Amygdala (tissue), 56 donors: ENCODE results near the gene ITGA11.

Experiments
- DNase-seq, 56 donors: peaks; one replicate each; lab custom pipeline; 2025; lab: John Stamatoyannopoulos, UW

ITGA11 gene

DNA sequence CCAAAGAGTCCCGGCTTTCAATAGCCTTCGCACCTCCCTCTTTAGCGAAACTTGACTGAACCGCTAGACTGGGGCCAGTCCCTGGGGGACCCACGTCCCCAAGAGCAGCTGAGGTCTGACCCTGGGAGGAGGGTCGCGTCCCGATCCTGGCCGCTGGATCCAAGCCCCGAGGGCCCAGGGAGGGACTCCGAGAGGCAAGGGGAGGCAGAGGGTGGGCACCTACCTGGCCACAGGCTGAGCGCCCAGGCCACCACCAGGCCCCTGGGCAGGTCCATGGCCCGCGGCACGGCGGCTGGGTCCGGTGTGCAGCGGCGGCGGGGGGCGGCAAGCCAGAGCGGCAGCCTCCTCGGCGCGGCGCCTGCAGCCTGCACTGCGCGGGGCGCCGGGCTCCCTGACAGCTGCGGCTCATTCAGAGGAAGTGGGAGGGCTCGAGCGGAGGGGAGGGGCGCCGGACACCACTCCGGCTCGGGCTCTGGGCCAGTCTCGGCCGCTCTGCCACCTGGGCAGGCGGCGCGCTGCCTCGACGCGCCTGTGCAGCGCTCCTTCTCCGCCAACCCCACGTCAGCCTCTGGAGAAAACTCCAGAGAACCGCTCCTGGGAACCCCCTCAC is at the start of gene ITGA11:
Gene ITGA11, minus strand, starts transcription at position 372 of the 610 bp plus-strand sequence. Its CDS starts 97 bp downstream, at position 275.
- DNase-seq = peak in 3 of 56 donors; percentile 4 to 24 (median 12)

DNA sequence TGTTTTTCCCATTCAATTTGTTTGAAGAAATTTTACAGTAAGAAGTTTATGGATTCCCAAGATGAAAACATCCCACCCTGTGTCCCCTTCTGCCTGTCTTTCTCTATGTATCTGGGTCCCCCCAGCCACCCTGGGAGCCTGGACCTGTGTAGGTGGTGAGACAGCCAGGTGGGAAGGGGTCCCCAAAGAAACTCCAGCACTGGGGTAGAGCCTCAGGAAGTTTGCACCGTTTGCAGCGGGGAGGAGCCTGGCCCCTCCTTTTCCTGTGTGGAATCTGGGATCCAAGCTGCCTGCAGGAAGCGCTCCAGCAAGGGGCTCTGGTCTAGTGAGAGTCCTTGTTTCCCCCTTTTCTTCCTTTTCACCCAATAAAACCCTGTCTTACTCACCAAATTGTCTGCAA is 49.4 kb upstream of the ITGA11 start:
- DNase-seq = no peak

GRCh38 chr15:68480296-68480695 is 48.3 kb upstream of the ITGA11 start:
- no peak for DNase-seq

DNA sequence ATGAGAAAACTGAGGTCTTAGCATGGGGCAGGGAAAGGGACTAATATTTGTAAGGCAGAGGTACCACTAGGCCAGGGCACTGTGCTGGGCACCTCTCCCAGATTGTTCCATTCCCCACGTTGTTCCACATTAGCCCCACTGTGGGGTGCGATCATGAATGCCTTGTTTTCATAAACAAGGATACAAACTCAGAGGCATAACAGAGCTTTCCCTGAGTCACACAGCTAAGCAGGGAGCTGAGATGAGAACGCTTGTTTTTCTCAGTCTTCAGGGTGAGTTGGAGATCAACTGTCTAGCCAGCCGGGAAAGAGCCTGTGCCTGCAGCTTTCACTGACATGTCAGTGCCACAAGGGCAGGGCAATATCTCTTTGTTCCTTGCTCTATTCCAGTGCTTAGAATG is 47.9 kb upstream of the ITGA11 start:
- DNase-seq = no peak

DNA sequence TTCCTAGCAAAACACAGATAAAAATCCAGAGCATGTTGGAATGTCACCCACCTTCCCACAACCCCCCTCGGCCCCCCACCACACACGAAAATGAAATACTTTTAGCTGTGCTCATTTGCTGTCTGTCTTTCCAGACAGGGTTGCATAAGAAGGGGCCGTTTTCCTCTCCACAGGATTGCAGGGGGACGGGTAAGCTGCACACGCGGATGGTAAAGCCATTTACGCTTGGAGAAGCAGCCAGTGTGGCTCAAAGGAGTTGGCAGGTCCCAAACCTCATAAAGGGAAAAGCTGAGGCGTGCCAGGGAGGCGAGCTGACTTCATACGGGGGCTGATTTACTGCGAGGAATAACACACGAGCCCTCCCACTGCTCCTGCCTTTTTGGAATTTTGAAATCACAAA is 47.4 kb upstream of the ITGA11 start:
- peak in 2 of 56 donors; percentile 6 to 29 for DNase-seq

DNA sequence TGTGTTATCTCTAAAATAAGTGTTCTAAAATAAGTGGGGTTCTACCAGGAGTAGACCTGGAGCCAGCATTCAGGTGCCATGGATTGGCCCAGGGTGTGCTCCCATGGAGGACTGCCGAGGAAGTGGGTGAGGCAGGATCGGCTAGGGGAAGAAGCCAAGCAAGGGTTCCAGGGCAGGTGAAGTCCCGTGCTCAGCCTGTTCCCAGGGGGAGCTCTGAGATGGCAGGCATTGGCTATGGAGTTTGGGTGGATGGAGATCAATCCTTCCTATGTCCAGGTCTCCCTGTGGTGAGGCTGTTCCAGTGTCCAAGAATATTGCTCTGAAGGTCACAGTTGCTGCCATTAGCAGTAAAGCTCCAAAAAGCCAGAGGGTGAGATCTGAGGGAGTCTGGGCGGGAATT is 46.9 kb upstream of the ITGA11 start:
- no peak for DNase-seq

- no peak for DNase-seq
These were observed 43.5 kb upstream of the ITGA11 start for GRCh38 chr15:68475449-68475848.

DNA sequence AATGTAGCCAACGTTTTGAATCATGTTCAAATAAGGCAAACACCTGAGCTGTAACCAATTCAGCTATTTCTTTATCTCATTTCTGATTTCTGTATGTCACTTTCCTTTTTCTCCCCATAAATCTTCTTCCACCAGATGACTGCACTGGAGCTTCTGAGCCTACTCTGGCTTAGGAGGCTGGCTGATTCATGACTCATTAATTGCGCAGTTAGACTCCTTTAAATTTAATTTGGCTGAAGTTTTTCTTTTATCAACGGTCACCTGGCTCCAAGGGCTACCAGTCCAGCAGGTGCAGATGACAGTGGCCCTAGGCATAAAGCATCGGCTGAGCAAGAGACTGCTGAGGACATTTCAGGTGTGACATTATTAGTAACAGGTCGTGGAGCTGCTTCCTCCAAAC is 39.6 kb upstream of the ITGA11 start:
- DNase-seq = no peak

DNA sequence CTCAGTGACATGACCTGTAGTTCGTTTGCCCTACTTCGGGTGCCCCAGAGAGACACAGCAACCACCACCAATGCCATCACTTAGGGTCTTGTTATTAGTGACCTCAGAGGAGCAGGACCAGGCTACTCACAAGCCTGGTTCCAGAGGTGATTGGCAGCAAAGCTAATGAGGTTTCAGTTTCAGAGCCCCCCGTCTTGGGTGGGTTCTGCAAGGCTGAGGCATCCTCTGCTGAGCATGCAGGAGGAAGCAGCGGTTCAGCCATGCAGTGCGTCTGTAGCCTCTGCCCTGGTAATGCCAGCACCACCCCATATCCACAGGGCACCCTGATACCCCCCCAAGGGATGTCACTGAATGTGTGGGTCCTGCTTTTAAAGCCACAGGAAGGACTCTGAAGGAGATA is 39.0 kb upstream of the ITGA11 start:
- DNase-seq = no peak

DNA sequence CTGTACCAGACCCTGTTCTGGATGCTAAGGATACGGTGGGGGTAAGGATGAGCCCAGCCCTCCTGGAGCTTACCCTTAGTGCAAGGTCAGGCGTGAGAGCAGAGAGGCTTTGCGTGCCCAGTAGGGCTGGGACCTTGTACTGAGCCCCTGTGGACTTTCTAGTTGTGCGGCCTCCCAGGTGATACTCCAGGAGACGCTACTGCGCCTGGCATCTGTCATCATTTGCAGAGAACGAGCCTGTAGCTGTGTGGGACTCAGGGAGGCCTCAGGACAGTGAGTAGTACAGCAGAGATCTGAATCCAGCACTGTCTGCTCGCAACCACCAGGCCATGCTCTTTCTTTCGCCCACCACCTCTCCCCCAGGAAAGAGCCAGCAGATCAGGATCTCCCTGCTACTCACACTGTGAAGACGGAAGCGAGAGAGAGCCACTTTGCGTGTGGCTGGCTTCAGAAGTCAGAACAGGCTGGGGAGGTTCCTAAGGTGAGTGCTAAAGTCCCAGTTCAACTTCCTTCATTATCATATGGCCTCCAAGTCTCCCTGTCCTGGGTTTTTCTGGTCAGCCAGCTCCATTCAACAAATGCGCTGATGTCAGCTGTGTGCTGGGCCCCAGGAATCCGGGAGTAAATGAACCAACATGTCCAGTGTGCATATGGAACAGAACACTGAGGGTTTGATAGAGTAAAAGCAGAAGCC is 38.2 kb upstream of the ITGA11 start:
- DNase-seq = no peak

GRCh38 chr15:68469162-68470048 is 37.4 kb upstream of the ITGA11 start:
- no peak for DNase-seq

DNA sequence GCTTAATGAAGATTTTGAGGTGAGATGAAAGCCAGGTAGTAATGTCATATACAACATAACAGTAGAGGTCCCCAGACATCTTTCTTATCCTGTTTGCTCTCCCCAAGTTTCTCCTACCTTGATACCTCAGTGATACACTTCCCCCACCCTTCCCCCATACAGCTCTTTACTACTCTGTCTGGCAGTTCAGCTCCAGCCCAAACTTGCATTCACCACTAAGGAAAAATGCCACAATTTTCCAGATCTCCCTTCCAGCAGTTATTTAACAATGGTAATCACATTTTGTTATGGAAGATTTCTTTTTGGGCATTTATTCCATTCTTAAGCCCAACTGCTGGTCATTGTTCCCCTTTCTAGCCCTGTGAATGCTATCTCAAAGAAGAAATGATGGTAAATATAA is 34.9 kb upstream of the ITGA11 start:
- DNase-seq = no peak

DNA sequence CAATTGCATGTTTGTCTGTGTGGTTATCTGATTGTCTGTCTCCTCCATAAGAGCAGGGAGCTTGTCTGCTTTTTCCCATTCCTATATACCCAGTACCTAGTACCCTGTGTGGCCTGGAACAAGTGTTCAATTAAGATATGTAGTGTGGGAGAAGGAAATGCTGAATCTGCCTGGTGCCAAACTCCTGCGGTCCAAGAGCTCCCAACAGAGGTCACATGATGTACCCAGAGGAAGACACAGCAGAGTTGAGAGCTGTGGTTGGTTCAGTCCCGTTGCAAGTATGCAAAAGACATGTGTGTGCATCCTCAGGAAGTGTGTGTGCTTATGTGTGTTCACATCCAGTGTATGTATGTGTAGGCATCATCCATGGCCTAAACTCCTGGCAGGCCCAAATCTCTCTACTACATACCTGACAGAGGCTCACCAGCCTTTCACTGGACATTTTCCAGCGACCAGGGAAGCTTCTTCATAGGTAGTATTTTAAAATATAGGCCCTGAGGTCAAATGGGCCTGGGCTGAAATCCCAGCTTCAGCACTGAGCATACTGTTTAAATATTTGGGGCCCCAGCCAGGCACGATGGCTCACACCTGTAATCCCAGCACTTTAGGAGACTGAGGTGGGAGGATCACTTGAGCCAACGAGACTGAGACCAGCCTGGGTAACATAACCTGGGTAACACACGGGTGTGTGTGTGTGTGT is 34.0 kb upstream of the ITGA11 start:
- no peak for DNase-seq

GRCh38 chr15:68464448-68465090 is 32.6 kb upstream of the ITGA11 start:
- no peak for DNase-seq

GRCh38 chr15:68463996-68464395 is 32.0 kb upstream of the ITGA11 start:
- DNase-seq = no peak

GRCh38 chr15:68463444-68463843 is 31.5 kb upstream of the ITGA11 start:
- no peak for DNase-seq

GRCh38 chr15:68460166-68460565 is 28.2 kb upstream of the ITGA11 start:
- no peak for DNase-seq

GRCh38 chr15:68450192-68450591 is 18.2 kb upstream of the ITGA11 start:
- DNase-seq = no peak

DNA sequence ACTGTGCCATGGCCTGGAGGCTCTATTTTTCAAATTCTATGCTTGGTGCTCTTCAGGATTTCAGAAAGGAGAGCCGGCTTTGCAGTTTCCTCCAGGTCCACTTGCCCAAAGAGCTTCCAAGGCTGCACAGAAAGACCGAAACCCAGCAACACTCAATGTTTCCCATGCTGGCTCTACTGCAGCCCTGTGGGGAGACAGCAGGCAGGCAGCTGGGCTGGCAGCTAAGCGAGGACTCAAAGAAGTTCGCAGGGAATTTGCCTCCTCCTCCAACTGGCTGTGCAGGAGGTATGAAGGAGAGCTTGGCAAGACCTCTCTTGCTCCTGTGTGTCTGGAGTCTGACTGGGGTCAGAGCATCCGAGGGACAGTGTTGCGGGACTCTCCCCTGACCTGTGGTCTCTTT is 17.4 kb upstream of the ITGA11 start:
- no peak for DNase-seq
